GM12892 (cell line): Measurements from ENCODE around the gene KNDC1.

Experiments
- POLR2A ChIP-seq: IDR thresholded peaks from 2 replicates; pipeline ENCODE4 v1.6.1; 2011; ENCODE audit warnings: low read depth, low read length, control low read depth
- POLR2AphosphoS5 ChIP-seq: IDR thresholded peaks from 2 replicates; pipeline ENCODE4 v1.6.1; 2011; ENCODE audit warnings: low read depth, low read length, control low read depth

GRCh38 chr10:133208466-133208865 lies 48.4 kb downstream of the KNDC1 start:
- no peak for TF ChIP-seq POLR2AphosphoS5
- no peak for TF ChIP-seq POLR2A
